ENCODE measurements around the gene KRTAP2-1. TPM values are rescaled to one million over a fixed set of nuclear protein-coding genes. Genes with fewer than 3 reads are reported as not detected.
"Not testable (repeated sequence)": the region's sequence is repeated elsewhere in the genome, so short reads cannot be mapped to it uniquely, and the experiment has no call there.

The KRTAP2-1 gene
- total RNA-seq, 1 donor, result not detected

DNA sequence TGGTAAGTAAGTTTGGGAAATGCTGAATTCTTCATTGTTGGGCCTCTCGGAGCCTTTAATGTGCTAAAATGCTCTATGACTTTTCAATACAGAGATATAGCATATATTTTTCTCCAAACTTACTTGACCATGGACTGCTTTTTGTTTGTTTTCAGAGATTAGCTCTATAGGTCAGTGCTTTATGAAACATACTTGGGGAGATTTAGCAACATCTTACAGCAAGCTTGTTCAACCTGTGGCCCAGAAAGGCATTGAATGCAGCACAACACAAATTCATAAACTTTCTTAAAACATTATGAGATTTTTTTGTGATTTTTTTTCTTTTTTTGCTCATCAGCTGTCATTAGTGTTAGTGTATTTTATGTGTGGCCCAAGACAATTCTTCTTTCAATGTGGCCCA is 37.2 kb downstream of the KRTAP2-1 start:
- peaks cover 2% of the 10 kb centered on the region for H3K27me3 ChIP-seq (ENCODE audit: insufficient read depth, low read length)
- H3K9me3 ChIP-seq (ENCODE audit: low read depth, low read length), result no peaks in the 10 kb centered on the region
- H3K4me3 ChIP-seq (ENCODE audit: low read length), result no peak overlapping the region
- no peaks in the 10 kb centered on the region for H3K4me1 ChIP-seq (ENCODE audit: insufficient read depth, low read length)

DNA sequence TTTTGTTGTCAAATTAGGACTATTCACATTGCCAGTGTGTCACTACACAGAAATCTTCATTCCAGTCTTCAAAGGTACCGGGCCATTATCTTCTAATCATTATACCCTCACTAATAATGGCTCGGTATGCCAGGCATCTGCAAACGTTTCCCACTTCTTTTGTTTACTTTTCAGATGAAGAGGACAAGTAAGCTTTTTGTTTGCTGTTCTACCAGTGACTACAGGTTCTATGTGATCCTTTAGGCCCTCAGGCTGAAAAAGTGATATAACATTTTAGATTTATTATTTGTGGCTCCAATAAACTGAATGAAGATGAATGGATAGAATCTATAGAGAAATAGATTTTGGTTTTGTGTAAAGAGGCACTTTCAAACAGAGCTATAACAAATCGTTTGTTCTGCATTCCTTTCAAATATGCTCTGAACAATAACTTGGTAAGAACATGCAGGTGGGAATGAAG is 37.8 kb downstream of the KRTAP2-1 start:
- Histone ChIP-seq H3K4me3 (ENCODE audit: low read length) (no peak overlapping the region), H3K9me3 (ENCODE audit: low read depth, low read length) (no peaks in the 10 kb centered on the region), H3K27me3 (ENCODE audit: insufficient read depth, low read length) (peaks cover 2% of the 10 kb centered on the region), H3K4me1 (ENCODE audit: insufficient read depth, low read length) (no peaks in the 10 kb centered on the region)

DNA sequence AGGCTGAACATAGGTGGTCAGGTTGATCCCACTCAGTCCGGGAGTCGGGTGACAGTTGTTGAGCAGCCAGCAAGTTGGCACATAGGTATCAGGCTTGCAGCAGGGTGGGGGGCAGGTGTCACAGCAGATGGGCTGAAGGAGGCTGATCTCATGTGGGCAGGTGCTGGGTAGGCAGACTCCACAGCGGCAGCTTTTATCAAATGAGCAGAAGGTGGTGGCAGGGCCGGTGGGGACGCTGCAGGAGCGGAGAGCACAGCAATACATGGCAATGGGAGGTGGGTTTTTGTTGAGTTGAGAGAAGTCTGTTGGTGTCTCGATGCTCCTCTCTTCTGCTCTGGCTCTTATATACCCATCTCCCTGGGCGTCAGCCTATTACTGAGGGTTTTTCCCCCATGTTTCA is 38.3 kb downstream of the KRTAP2-1 start, which contains the start of gene KRTAP3-1:
Gene KRTAP3-1, minus strand, starts transcription at position 318 of the 400 bp plus-strand sequence. Its CDS starts 54 bp downstream, at position 264.
- Histone ChIP-seq H3K27me3 (ENCODE audit: insufficient read depth, low read length) (peaks cover 2% of the 10 kb centered on the region), H3K9me3 (ENCODE audit: low read depth, low read length) (no peaks in the 10 kb centered on the region), H3K4me1 (ENCODE audit: insufficient read depth, low read length) (no peaks in the 10 kb centered on the region), H3K4me3 (ENCODE audit: low read length) (no peak within 1 kb of the TSS)

DNA sequence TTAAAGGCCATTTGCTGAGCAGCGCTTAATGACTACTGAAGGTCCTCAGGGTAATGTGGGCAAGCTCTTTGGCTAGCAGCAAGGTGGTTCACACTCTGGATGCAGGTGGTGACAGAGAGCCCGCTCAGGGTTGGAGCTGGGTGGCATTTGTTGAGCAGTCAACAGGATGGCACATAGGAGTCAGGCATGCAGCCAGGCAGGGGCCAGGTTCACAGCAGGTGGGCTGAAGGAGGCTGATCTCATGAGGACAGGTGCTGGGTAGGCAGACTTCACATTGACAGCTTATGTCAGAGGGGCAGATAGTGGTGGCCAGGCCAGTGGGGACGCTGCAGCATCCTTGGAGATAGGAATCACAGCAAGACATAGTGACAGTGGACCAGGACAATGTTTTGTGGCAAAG is 42.7 kb downstream of the KRTAP2-1 start:
- H3K4me3 ChIP-seq (ENCODE audit: low read length), result no peak overlapping the region
- no peaks in the 10 kb centered on the region for H3K4me1 ChIP-seq (ENCODE audit: insufficient read depth, low read length)
- H3K27me3 ChIP-seq (ENCODE audit: insufficient read depth, low read length), result peaks cover 12% of the 10 kb centered on the region
- no peaks in the 10 kb centered on the region for H3K9me3 ChIP-seq (ENCODE audit: low read depth, low read length)

DNA sequence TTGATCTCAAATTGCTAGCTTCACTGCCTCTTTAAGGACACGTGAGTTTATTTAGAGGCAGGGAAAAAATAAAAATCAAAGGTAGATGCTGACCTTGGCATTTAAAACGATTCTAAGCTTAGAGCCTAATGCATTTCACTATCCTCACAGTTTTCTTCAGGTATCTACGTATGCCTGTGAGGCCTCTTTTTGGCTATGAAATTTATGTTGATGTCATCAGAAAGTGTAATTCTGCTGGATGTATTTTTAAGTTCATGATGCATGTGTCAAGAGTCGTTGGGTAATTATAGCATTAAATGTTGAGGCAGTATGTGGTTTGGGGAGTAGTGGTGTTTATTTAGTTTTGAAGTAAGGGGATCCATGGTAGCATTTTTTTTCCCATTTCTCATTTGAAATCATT is 43.2 kb downstream of the KRTAP2-1 start:
- H3K4me1 ChIP-seq (ENCODE audit: insufficient read depth, low read length), result no peaks in the 10 kb centered on the region

DNA sequence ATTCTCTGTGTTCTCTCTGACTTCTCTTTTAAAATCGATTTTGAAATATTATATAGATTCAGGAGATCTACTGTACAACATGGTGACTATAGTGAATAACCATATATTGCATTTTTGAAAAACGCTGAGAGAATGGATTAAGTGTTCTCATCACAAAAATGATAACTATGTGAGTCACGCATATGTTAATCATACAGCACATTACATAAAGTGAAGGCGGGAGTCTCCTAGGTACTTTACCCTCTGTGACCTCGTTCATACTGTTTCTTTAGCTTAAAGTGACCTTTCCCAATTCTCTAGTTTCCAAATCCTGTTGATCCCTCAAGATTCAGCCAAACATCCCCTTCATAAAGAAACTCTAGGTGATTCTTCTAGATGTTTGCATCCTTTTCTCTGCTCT is 44.3 kb downstream of the KRTAP2-1 start:
- Histone ChIP-seq H3K27me3 (ENCODE audit: insufficient read depth, low read length) (peaks cover 22% of the 10 kb centered on the region), H3K4me3 (ENCODE audit: low read length) (no peak overlapping the region), H3K4me1 (ENCODE audit: insufficient read depth, low read length) (no peaks in the 10 kb centered on the region), H3K9me3 (ENCODE audit: low read depth, low read length) (no peaks in the 10 kb centered on the region)

More for the DNA sequence above, 43.2 kb downstream of the KRTAP2-1 start:
- Histone ChIP-seq H3K27me3 (ENCODE audit: insufficient read depth, low read length) (peaks cover 17% of the 10 kb centered on the region), H3K9me3 (ENCODE audit: low read depth, low read length) (no peaks in the 10 kb centered on the region), H3K4me3 (ENCODE audit: low read length) (no peak overlapping the region)

DNA sequence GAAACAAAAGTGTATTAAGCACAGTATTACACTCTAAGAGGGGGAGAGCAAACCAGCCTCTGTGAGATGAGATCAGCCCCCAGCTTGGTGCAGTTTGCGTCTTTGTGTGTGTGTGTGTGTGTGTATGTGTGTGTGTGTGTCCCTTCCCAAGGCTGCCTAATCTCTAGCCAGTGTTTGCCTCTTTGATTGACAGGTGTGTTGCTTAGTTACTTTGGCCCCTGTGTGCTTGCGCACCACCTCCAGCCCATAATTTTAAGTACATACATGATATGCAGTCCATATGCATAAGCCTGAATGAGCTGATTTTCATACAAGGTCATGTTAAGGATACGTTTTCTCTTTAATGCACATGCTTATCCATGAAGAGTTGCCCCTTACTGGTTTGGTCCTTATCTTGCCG is 45.3 kb downstream of the KRTAP2-1 start:
- Histone ChIP-seq H3K4me1 (ENCODE audit: insufficient read depth, low read length) (no peaks in the 10 kb centered on the region), H3K27me3 (ENCODE audit: insufficient read depth, low read length) (peaks cover 32% of the 10 kb centered on the region), H3K9me3 (ENCODE audit: low read depth, low read length) (no peaks in the 10 kb centered on the region), H3K4me3 (ENCODE audit: low read length) (no peak overlapping the region)

DNA sequence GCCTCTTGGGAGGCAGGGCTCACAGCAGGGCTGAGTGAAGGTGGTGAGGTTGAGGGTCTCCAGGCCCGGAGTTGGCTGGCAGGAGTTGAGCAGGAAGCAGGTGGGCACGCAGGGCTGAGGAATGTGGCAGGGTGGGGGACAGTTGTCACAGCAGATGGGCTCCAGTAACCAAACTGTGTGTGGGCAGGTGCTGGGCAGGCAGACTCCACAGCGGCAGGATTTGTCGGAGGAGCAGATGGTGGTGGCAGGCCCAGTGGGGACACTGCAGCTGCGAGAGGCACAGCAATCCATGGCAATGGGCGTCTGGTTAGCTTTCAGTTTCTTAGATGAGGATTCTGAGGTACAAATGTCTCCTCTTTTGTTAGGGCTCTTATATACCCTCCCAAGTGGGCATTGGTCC is 47.6 kb downstream of the KRTAP2-1 start, which contains the start of gene KRTAP3-2:
Gene KRTAP3-2, minus strand, starts transcription at position 344 of the 400 bp plus-strand sequence. Its CDS starts 53 bp downstream, at position 291.
- not testable (repeated sequence) for H3K4me3 ChIP-seq (ENCODE audit: low read length); H3K4me1 ChIP-seq (ENCODE audit: insufficient read depth, low read length); H3K9me3 ChIP-seq (ENCODE audit: low read depth, low read length)
- peaks cover 47% of the 10 kb centered on the region for H3K27me3 ChIP-seq (ENCODE audit: insufficient read depth, low read length)

DNA sequence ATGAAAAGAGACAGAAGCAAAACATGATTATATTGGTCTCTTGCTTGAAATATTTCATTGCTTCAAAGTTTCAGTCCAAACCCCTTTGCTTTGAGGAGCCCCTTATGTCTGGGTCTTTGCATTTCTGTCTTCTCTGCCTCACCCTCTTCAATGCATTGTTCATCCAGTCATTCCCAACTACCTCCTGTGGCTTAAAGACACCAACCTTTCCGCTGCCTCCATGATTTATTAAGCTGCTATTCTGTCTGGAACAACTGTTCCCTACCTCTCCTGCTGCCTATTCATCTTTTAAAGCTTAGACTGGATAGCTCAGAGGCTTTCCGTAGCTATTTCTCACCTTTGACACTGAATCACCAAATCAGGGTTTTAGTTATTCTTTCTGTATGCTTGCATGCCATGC is 49.8 kb downstream of the KRTAP2-1 start:
- no peak overlapping the region for H3K4me3 ChIP-seq (ENCODE audit: low read length)
- no peaks in the 10 kb centered on the region for H3K9me3 ChIP-seq (ENCODE audit: low read depth, low read length)
- H3K4me1 ChIP-seq (ENCODE audit: insufficient read depth, low read length), result no peaks in the 10 kb centered on the region
- peaks cover 56% of the 10 kb centered on the region for H3K27me3 ChIP-seq (ENCODE audit: insufficient read depth, low read length)

DNA sequence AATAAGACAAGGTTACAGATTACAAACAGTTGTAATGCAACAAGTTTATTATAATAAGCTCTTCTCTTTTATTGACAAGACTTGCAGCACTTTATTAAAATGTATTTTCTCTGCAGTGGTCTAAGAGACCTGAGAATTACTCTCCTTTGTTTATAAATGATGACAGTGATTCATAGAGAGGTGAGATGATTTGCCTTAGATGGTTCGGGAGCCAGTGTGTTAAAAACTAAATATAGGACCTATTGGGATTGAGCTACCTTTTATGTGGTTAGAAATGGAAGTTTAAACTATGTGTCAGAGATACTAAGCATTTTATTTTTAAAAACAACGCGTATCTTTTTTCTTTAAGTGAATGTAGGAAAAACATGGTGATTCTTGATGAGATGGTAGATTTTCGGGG is 50.3 kb downstream of the KRTAP2-1 start:
- Histone ChIP-seq H3K4me1 (ENCODE audit: insufficient read depth, low read length) (no peaks in the 10 kb centered on the region), H3K27me3 (ENCODE audit: insufficient read depth, low read length) (peaks cover 59% of the 10 kb centered on the region)

More for the DNA sequence above, 50.3 kb downstream of the KRTAP2-1 start:
- Histone ChIP-seq H3K4me3 (ENCODE audit: low read length) (no peak overlapping the region), H3K9me3 (ENCODE audit: low read depth, low read length) (no peaks in the 10 kb centered on the region)

Other genes with a start within 250 kb of the KRTAP2-1 start
- not detected for gene KRT28, start 247.4 kb downstream of the KRTAP2-1 start, total RNA-seq
- 4.3 TPM for gene KRT10, start 224.7 kb downstream of the KRTAP2-1 start, total RNA-seq
- gene KRT12, start 180.1 kb downstream of the KRTAP2-1 start, total RNA-seq, result not detected
- not detected for gene KRT20, start 162.1 kb downstream of the KRTAP2-1 start, total RNA-seq
- gene KRT23, start 109.7 kb downstream of the KRTAP2-1 start, total RNA-seq, result 0.52 TPM
- gene KRT39, start 80.4 kb downstream of the KRTAP2-1 start, total RNA-seq, result not detected
- gene KRT40, start 63.0 kb downstream of the KRTAP2-1 start, total RNA-seq, result 0.10 TPM
- gene KRTAP3-3, start 53.2 kb downstream of the KRTAP2-1 start, total RNA-seq, result 0.31 TPM
- not detected for gene KRTAP3-2, start 47.4 kb downstream of the KRTAP2-1 start, total RNA-seq
- not detected for gene KRTAP3-1, start 38.2 kb downstream of the KRTAP2-1 start, total RNA-seq
- not detected for gene KRTAP1-5, start 20.1 kb downstream of the KRTAP2-1 start, total RNA-seq
- not detected for gene KRTAP1-4, start 17.1 kb downstream of the KRTAP2-1 start, total RNA-seq
- not detected for gene KRTAP1-3, start 12.4 kb downstream of the KRTAP2-1 start, total RNA-seq
- gene KRTAP1-1, start 5.9 kb downstream of the KRTAP2-1 start, total RNA-seq, result not detected
- not detected for gene KRTAP2-2, start 7.9 kb upstream of the KRTAP2-1 start, total RNA-seq
- not detected for gene KRTAP2-3, start 12.8 kb upstream of the KRTAP2-1 start, total RNA-seq
- gene KRTAP2-4, start 18.6 kb upstream of the KRTAP2-1 start, total RNA-seq, result not detected
- gene KRTAP4-7, start 36.8 kb upstream of the KRTAP2-1 start, total RNA-seq, result not detected
- gene KRTAP4-8, start 50.8 kb upstream of the KRTAP2-1 start, total RNA-seq, result not detected
- not detected for gene KRTAP4-16, start 54.9 kb upstream of the KRTAP2-1 start, total RNA-seq
- not detected for gene KRTAP4-9, start 58.1 kb upstream of the KRTAP2-1 start, total RNA-seq
- not detected for gene KRTAP4-11, start 71.1 kb upstream of the KRTAP2-1 start, total RNA-seq
- not detected for gene KRTAP4-12, start 76.9 kb upstream of the KRTAP2-1 start, total RNA-seq
- gene KRTAP4-6, start 93.2 kb upstream of the KRTAP2-1 start, total RNA-seq, result not detected
- not detected for gene KRTAP4-5, start 102.5 kb upstream of the KRTAP2-1 start, total RNA-seq
- gene KRTAP4-4, start 113.4 kb upstream of the KRTAP2-1 start, total RNA-seq, result not detected
- gene KRTAP4-3, start 120.9 kb upstream of the KRTAP2-1 start, total RNA-seq, result not detected
- not detected for gene KRTAP4-2, start 130.9 kb upstream of the KRTAP2-1 start, total RNA-seq
- not detected for gene KRTAP4-1, start 137.6 kb upstream of the KRTAP2-1 start, total RNA-seq
- gene KRTAP9-1, start 142.6 kb upstream of the KRTAP2-1 start, total RNA-seq, result not detected
- gene KRTAP9-2, start 179.3 kb upstream of the KRTAP2-1 start, total RNA-seq, result not detected
- not detected for gene KRTAP9-3, start 185.1 kb upstream of the KRTAP2-1 start, total RNA-seq
- not detected for gene KRTAP9-8, start 190.7 kb upstream of the KRTAP2-1 start, total RNA-seq
- gene KRTAP9-4, start 202.4 kb upstream of the KRTAP2-1 start, total RNA-seq, result not detected
- gene KRTAP9-9, start 208.1 kb upstream of the KRTAP2-1 start, total RNA-seq, result not detected
- not detected for gene KRTAP9-6, start 218.1 kb upstream of the KRTAP2-1 start, total RNA-seq
- not detected for gene KRTAP9-7, start 228.4 kb upstream of the KRTAP2-1 start, total RNA-seq